Dermis blood vessel endothelial cell (primary cell): ENCODE results near the gene ATP6V0B. TPM values are rescaled to one million over a fixed set of nuclear protein-coding genes. Genes with fewer than 3 reads are reported as not detected.

ENCODE experiments used
- DNase-seq: peaks from one replicate; pipeline ENCODE4 v3.0.0; 2010
- total RNA-seq: library from RNA; depleted of rRNA; stranded (reverse); fragments of >200 nt; gene quantifications from 2 replicates; pipeline ENCODE4 v1.2.3, GENCODE V29; 2014

The ATP6V0B gene
- total RNA-seq: 64.6 and 99.2 TPM in 2 replicates

GRCh38 chr1:43974443-43975248, at the start of gene ATP6V0B:
TSS of gene ATP6V0B (plus strand) at chr1:43974960. CDS start at chr1:43975041, 81 bp downstream.
- peak; percentile 97 for DNase-seq

GRCh38 chr1:43925846-43926245, 48.9 kb upstream of the ATP6V0B start:
- DNase-seq: no peak

- peak; percentile 33 for DNase-seq
Observed at GRCh38 chr1:43930168-43930948, 44.4 kb upstream of the ATP6V0B start.

- DNase-seq: no peak
Observed at GRCh38 chr1:43930949-43931275, 43.8 kb upstream of the ATP6V0B start.

- no peak for DNase-seq
Observed at GRCh38 chr1:43931711-43932660, 42.8 kb upstream of the ATP6V0B start.

GRCh38 chr1:43932786-43933385, 41.9 kb upstream of the ATP6V0B start:
- no peak for DNase-seq

- DNase-seq: peak; percentile 16
Observed at GRCh38 chr1:43933386-43934100, 41.2 kb upstream of the ATP6V0B start, which contains the start of gene ARTN. TSS of gene ARTN (plus strand) at chr1:43933801. CDS start at chr1:43935657, 1,856 bp downstream.

- peak; percentile 71 for DNase-seq
Observed at GRCh38 chr1:43934101-43934985, 40.4 kb upstream of the ATP6V0B start.

- DNase-seq: no peak
Observed at GRCh38 chr1:43934986-43935324, 39.8 kb upstream of the ATP6V0B start.

- no peak for DNase-seq
Observed at GRCh38 chr1:43935711-43936427, 38.9 kb upstream of the ATP6V0B start.

GRCh38 chr1:43936431-43937151, 38.2 kb upstream of the ATP6V0B start:
- DNase-seq: peak; percentile 56

- DNase-seq: no peak
Observed at GRCh38 chr1:43937179-43937865, 37.4 kb upstream of the ATP6V0B start.

- DNase-seq: no peak
Observed at GRCh38 chr1:43938383-43938782, 36.4 kb upstream of the ATP6V0B start.

- no peak for DNase-seq
Observed at GRCh38 chr1:43938892-43939587, 35.7 kb upstream of the ATP6V0B start.

- no peak for DNase-seq
Observed at GRCh38 chr1:43942411-43942810, 32.3 kb upstream of the ATP6V0B start.

GRCh38 chr1:43944860-43945259, 29.9 kb upstream of the ATP6V0B start:
- no peak for DNase-seq

GRCh38 chr1:43945674-43946235, 29.0 kb upstream of the ATP6V0B start:
- DNase-seq: no peak
